K562 treated with DMSO at 1 percent for 4 hours (cell line): ENCODE results near the gene ATP1A2. TPM values are rescaled to one million over a fixed set of nuclear protein-coding genes. Genes with fewer than 3 reads are reported as not detected.

Experiments
- total RNA-seq: library from RNA; unstranded; fragments of 300-600 nt; gene quantifications from 2 replicates; pipeline ENCODE4 v1.2.3, GENCODE V29; 2022; ENCODE audit not compliant: insufficient read depth

ATP1A2 gene
- total RNA-seq: not detected in 2 replicates

DNA sequence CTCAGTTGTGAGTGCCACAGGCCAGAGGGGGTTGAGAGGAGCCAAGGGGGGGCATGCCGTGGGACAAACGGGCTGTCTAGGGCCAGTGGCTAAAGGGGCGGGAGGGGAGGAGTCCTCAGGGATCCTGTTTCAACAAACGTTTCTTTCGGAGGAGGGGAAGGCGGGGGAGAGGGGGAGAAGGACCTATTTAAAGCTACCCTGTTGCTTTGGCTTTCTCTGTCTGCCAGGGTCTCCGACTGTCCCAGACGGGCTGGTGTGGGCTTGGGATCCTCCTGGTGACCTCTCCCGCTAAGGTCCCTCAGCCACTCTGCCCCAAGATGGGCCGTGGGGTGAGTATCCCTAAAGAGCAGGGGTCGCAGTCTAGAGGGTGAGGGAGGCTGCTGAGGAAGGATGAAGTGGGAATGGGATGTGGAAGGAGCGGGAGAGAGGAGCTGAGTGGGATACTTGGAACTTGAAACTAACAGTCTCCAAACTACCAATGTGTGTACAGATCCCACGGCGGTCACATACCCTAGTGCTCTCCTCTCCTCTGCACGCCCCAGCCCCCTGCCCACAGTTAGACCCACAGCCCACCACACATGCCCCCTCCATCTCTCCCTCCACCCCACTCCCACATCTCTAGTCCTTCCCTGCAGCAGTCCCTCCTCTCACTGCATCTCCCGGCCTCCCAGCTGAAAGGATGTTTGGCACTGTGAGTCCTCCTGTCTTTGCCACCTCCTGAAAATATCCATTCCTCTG, at the start of gene ATP1A2:
TSS of gene ATP1A2 (plus strand) at position 215 of the 738 bp plus-strand sequence. CDS start at position 318, 103 bp downstream.

DNA sequence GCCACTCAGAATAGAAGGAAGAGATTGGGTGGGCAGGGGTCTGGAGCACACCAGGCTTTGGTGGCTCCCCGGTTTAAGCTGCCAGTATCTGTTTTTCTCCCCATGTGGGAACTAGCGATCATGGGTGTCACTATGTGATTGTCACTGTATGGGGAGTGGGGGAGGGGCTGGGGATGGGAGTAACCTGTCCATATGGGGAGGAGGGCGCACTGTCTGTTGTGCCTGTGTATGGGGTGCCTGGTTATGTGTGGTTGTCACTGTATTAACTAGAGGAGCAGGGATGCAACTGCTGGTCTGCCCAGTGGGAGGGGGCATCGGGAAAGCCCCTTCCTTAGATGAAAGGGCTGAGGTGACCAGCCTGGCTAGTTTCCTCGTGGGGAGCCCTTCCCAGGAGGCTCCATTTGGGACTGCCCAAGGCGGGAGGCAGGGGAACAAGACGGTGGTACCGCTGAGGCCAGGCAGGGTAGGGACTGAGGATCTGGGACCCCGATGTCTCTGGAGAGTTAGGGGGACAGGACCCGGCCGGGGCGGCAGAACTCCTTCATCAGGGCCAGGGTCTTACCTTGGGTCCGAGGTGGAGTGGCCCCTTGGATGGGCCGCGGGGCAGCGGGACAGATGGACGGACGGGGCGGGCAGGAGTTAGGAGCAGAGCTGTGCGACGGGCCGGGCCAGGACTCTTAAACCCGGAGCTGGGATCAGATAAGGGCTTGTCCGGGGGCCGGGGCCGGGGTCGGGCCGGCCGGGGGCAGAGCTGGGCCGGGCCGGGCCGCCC, 45.9 kb upstream of the ATP1A2 start, which contains the start of gene KCNJ10:
TSS of gene KCNJ10 (minus strand) at position 701 of the 772 bp plus-strand sequence. CDS start 27,628 bp downstream, outside the sequence.

DNA sequence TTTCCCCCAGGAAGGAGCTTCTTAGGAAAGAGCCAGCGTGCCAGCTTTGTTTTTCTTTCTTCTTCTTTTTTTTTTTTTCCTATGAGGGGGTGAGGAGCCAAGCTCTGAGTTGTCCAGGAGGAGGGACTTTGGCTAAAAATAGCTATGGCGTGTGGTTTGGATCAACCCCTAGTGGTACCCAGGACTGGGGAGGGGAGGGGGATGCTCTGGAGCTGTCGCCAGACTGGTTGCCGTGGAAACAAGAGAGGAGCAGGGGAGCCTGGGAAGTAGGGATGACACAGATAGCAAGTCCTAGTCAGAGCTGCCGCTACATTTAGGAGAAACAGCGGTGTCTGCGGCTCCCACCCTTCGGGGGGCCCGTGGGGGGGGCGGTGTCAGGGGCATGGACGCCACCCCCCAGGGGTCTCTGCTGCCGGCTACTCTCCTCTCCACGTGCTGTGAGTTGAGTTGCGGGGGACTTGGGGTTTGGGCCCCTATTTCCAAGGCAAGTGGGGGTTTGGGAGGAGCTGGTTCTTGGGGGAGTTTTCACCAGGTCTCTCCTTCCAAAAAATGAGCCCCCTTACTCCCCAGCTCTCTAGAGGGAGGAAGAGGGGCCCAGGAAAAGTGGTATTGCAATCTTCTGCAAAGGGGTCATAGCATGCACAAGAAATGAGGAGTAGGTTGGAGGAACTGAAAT, 34.2 kb upstream of the ATP1A2 start, which contains the start of gene KCNJ9:
TSS of gene KCNJ9 (plus strand) at position 278 of the 676 bp plus-strand sequence. CDS start 2,493 bp downstream, outside the sequence.

DNA sequence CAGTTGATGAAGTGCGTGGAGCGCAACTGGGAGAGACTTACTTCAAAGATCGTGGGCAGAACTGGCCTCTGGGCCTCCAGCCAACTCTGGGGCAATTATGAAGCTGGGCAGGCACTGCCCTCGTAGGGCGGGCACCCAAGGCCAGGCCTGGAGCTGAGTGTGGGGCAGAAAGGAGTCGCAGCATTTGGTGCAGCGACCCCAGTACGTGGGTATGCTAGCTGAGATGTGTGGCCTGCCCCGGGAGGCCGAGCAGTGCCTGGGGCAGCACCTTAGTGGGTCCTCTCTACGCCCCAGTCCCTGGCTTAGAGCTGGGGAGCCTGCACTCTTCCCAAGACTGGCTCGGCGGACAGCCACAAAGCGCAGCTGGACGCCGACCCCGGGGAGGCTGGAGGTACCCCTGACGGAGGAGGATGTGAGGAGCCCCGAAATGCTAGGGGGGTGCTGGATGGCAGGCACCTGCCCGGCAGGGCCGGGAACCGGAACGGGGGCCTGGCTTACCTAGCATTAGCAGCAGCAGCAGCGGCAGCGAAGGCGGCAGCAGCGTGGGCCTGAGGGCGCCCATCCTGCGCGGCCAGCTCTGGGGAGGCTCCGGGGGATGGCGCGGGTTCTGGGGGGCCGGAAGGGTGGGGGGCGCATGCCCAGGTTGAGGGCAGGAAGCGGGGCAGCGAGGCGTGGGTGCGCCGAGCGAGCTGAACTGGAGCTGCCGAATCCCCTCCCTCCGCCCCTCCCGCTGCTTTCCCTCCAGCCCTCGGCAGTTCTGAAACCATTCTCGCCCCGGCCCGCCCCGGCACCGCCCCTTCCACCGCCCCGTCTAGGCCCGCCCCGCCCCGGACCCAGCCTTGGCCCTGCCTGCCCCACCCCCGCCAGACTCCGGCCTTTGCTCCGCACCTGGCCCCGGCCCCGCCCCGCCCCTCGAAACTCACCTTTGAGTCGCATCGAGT, 17.4 kb upstream of the ATP1A2 start, which contains the start of gene IGSF8:
TSS of gene IGSF8 (minus strand) at position 709 of the 941 bp plus-strand sequence. CDS start at position 562, 147 bp downstream.

DNA sequence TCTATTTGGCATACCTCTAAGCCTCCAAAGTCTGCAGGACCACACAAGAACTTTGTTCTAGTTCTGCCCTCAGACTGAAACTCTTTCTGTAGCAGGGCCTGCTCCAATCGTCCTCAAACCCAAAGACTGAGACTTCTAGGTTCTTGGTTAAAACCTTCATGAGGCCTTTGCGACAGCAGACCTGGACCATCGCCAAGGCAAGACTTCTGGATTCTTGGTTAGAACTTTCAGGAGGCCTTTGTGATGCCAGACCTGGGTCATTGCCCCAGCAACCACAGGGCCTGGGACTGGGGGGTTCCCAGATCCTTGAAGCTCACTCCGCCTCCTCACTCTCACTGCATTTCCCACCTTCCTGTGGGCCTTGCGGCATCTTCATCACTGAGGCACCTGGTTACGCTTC, 35.7 kb downstream of the ATP1A2 start, which contains the start of gene ATP1A4:
TSS of gene ATP1A4 (plus strand) at position 301 of the 400 bp plus-strand sequence. CDS start 438 bp downstream, outside the sequence.

DNA sequence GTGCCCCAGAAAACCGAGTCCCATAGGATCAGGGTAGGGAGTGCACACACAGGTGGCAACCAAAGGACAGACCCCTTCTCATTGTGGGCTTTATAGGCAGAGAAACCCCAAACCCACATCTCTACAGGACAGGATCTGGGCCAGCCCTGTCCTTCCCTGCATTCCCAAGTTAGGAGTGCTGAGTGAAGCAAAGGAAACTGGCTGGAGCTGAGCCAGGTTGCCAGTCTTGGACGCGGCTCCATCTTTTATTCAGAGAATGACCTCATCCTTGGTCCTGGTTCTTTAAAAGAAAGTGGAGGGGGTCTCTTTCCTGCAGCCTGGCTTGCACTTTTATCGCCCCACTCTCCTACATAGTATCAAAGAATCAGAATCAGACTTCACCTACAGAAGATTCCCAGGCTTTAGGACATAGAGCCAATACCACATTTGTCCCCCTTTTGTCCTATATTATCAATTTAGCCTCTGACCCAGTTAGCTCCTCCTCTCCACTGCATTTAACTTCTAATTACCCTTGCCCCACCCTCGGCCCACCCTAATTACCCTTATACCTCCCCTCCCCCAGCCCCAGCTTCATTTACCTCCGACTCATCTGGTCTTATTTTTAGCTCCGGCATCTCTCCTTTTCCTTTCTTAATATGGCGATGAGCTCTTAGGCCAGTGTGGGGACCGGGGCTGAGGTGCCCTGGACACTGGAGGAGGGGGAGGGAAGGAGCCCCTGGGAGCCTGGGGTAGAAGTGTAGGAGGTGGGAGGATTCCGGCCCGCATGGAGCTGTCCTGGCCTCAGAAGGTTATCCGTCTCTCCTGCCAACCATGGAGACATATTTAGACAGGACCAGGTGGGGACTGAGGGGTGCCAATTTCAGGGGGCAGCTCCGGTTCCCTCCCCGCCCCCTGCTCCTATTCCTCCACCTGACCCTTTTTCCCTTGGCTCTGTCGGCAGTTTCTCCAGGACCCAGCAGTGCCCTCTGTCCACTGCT, 74.4 kb downstream of the ATP1A2 start, which contains the start of gene CASQ1:
TSS of gene CASQ1 (plus strand) at position 927 of the 977 bp plus-strand sequence. CDS start 177 bp downstream, outside the sequence.

Other genes with a start within 250 kb of the ATP1A2 start
- 0.98 TPM in 1 of 2 replicates, not detected in the other for gene CFAP45, start 215.6 kb upstream of the ATP1A2 start, total RNA-seq
- 533 and 588 TPM in 2 replicates for gene TAGLN2, start 190.3 kb upstream of the ATP1A2 start, total RNA-seq
- gene IGSF9, start 170.1 kb upstream of the ATP1A2 start, total RNA-seq: not detected in 2 replicates
- gene SLAMF9, start 161.5 kb upstream of the ATP1A2 start, total RNA-seq: not detected in 2 replicates
- 1.3 and 1.5 TPM in 2 replicates for gene PIGM, start 83.8 kb upstream of the ATP1A2 start, total RNA-seq
- gene KCNJ10, start 45.6 kb upstream of the ATP1A2 start, total RNA-seq: not detected in 2 replicates
- not detected in 2 replicates for gene KCNJ9, start 34.2 kb upstream of the ATP1A2 start, total RNA-seq
- gene IGSF8, start 17.1 kb upstream of the ATP1A2 start, total RNA-seq: 15.5 and 16.6 TPM in 2 replicates
- not detected in 2 replicates for gene ATP1A4, start 35.8 kb downstream of the ATP1A2 start, total RNA-seq
- gene CASQ1, start 74.8 kb downstream of the ATP1A2 start, total RNA-seq: not detected in 2 replicates
- 51.5 and 73.4 TPM in 2 replicates for gene PEA15, start 89.6 kb downstream of the ATP1A2 start, total RNA-seq
- 50.7 and 83.5 TPM in 2 replicates for gene DCAF8, start 146.8 kb downstream of the ATP1A2 start, total RNA-seq
- gene PEX19, start 169.4 kb downstream of the ATP1A2 start, total RNA-seq: 26.6 and 31.9 TPM in 2 replicates
- 191 and 196 TPM in 2 replicates for gene COPA, start 227.5 kb downstream of the ATP1A2 start, total RNA-seq
- gene NCSTN, start 227.6 kb downstream of the ATP1A2 start, total RNA-seq: 51.8 and 56.1 TPM in 2 replicates